Breast epithelium (tissue), 4 donors: ENCODE results near the gene ADAMTS19. TPM values are rescaled to one million over a fixed set of nuclear protein-coding genes. Genes with fewer than 3 reads are reported as not detected.

Experiments
- DNase-seq, 2 donors: peaks; one replicate each; pipeline ENCODE4 v3.0.0-alpha.2; 2019; ENCODE audit warnings: low spot score in 2 of 2
- H3K27ac ChIP-seq, 2 donors: fragments of 200-600 bp; sonication (generic) in 1 of 2; one replicate each; pipeline ENCODE4 v1.5.1; 2016 to 2019; ENCODE audit warnings: mild to moderate bottlenecking in 1 of 2
- H3K27me3 ChIP-seq, 2 donors: fragments of 200-600 bp; sonication (generic) in 1 of 2; one replicate each; pipeline versions ENCODE4 v1.5.1 to v1.6.0; 2017 to 2019; ENCODE audit warnings: control low read depth in 1 of 2, mild to moderate bottlenecking in 1 of 2
- H3K36me3 ChIP-seq: fragments of 200-600 bp; one replicate; pipeline ENCODE4 v1.5.1; 2019
- H3K4me1 ChIP-seq, 2 donors: fragments of 200-600 bp; sonication (generic); one replicate each; pipeline ENCODE4 v1.5.1; 2016 to 2019; ENCODE audit warnings: control low read depth in 1 of 2
- H3K4me3 ChIP-seq, 3 donors: fragments of 200-600 bp; sonication (generic); 1 replicate in 2 of 3; 2 replicates in 1 of 3; pipeline ENCODE4 v1.5.1; 2016 to 2019; ENCODE audit warnings: mild to moderate bottlenecking in 3 of 3, moderate library complexity in 2 of 3
- H3K9me3 ChIP-seq, 2 donors: fragments of 200-600 bp; sonication (generic) in 1 of 2; one replicate each; pipeline ENCODE4 v1.5.1; 2016 to 2019; ENCODE audit warnings: control low read depth in 1 of 2
- POLR2A ChIP-seq: fragments of 450-650 bp; IDR thresholded peaks from one replicate; pipeline ENCODE4 v1.6.1; 2016; ENCODE audit warnings: antibody characterized with exemption, mild to moderate bottlenecking, moderate library complexity
- POLR2AphosphoS5 ChIP-seq, 3 donors: sonication (generic); formaldehyde crosslinking; IDR thresholded peaks; one replicate each; pipeline ENCODE4 v1.6.1; 2017; ENCODE audit warnings: antibody characterized with exemption in 3 of 3
- intact Hi-C: fragments of 100-400 bp; cut with DNase I; formaldehyde crosslinking; loops from one replicate; pipeline ENCODE4 v1.15.1; 2023; ENCODE audit warnings: low total_unique reads
- total RNA-seq, 3 donors: library from RNA; depleted of rRNA; stranded (reverse); fragments of >200 nt; gene quantifications; one replicate each; pipeline ENCODE4 v1.1.0, GENCODE V29; 2016
- TF ChIP-seq, protein P1 (sequence below), 3 donors: fragments of 450-650 bp; IDR thresholded peaks; one replicate each; pipeline ENCODE4 v1.5.1; 2016 to 2017; ENCODE audit warnings: antibody characterized with exemption in 3 of 3, mild to moderate bottlenecking in 3 of 3, moderate library complexity in 3 of 3

ADAMTS19 gene
- total RNA-seq, 3 donors from 2014 or later = 0.29 to 0.98 TPM; not detected in 1

DNA sequence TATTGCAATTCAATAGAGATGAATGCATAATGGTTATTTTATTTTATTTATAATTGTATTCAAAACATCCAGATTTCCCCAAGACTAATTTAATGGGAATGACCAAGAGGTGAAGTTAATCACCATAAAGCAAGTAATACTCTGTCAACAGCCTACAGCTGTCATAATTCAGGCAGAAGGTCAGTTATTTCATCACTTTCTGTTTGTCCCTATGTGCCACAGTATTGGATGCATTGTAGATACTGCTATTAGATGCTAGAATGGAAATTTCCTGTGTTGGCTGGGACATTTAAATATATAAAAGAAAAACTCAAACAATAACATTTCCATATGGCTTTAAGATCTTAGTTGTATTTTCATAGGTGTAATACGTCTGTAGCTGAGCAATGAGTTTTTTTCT is 231.1 kb downstream of the ADAMTS19 start:
- TF ChIP-seq POLR2A = no peak
- TF ChIP-seq POLR2AphosphoS5 (IDR thresholded peaks at IDR 0.05) = no peak
- TF ChIP-seq, protein P1, sequence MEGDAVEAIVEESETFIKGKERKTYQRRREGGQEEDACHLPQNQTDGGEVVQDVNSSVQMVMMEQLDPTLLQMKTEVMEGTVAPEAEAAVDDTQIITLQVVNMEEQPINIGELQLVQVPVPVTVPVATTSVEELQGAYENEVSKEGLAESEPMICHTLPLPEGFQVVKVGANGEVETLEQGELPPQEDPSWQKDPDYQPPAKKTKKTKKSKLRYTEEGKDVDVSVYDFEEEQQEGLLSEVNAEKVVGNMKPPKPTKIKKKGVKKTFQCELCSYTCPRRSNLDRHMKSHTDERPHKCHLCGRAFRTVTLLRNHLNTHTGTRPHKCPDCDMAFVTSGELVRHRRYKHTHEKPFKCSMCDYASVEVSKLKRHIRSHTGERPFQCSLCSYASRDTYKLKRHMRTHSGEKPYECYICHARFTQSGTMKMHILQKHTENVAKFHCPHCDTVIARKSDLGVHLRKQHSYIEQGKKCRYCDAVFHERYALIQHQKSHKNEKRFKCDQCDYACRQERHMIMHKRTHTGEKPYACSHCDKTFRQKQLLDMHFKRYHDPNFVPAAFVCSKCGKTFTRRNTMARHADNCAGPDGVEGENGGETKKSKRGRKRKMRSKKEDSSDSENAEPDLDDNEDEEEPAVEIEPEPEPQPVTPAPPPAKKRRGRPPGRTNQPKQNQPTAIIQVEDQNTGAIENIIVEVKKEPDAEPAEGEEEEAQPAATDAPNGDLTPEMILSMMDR (IDR thresholded peaks at IDR 0.05) = no peak
- no peak overlapping the region for H3K4me3 ChIP-seq
- H3K36me3 ChIP-seq = no peaks in the 10 kb centered on the region
- no peaks in the 10 kb centered on the region for H3K27me3 ChIP-seq
- no peak for DNase-seq
- no peak overlapping the region for H3K27ac ChIP-seq
- H3K4me1 ChIP-seq = no peaks in the 10 kb centered on the region
- intact Hi-C loops = no loop called here
- H3K9me3 ChIP-seq = no peaks in the 10 kb centered on the region

DNA sequence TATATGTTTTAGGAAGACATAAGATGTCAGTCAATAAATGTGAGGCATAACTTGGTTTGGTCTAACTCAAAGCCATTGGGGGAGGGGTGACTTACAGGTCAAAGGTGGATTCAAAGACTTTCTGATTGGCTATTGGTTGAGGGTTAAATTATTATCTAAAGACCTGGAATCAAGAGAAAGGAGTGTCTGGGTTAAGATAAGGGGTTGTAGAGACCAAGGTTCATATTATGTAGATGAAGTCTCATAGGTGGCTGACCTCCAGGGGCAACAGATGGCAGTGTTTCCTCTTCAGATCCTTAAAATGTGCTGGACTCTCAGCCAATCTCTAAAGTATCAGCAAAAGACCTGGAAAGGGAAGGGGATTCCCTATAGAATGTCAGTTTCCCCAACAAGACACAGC is 236.5 kb downstream of the ADAMTS19 start:
- no peak for TF ChIP-seq POLR2AphosphoS5 (IDR thresholded peaks at IDR 0.05)
- TF ChIP-seq POLR2A = no peak
- Histone ChIP-seq H3K4me1 (no peaks in the 10 kb centered on the region), H3K9me3 (no peaks in the 10 kb centered on the region), H3K4me3 (no peak overlapping the region), H3K27me3 (no peaks in the 10 kb centered on the region), H3K36me3 (no peaks in the 10 kb centered on the region), H3K27ac (no peak overlapping the region)
- DNase-seq = no peak
- intact Hi-C loops = no loop called here

DNA sequence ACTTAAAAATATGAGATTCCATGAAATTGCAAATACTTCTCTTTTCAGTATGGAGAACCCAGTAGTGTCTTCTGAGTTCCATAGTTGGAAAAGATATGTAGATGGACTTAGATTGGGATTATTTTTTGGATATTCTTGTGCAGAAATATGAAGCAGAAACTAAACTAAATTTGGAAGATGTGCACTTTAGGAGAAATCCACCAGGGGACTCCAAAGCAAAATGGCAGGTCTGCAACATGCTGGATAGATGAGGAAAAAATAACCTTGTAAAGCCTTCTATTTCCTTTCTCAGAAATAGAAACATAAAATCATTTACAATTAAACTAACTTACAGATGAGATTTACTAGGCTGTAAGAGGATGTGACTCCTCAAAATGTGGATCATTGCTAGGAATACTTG is 238.6 kb downstream of the ADAMTS19 start:
- H3K27me3 ChIP-seq = no peaks in the 10 kb centered on the region
- DNase-seq = no peak
- no peak overlapping the region for H3K4me3 ChIP-seq
- H3K36me3 ChIP-seq = no peaks in the 10 kb centered on the region
- no peak overlapping the region for H3K27ac ChIP-seq
- H3K9me3 ChIP-seq = no peaks in the 10 kb centered on the region
- TF ChIP-seq POLR2A = no peak
- TF ChIP-seq, protein P1 (IDR thresholded peaks at IDR 0.05) = no peak
- no peak for TF ChIP-seq POLR2AphosphoS5 (IDR thresholded peaks at IDR 0.05)
- H3K4me1 ChIP-seq = no peaks in the 10 kb centered on the region
- intact Hi-C loops = no loop called here

DNA sequence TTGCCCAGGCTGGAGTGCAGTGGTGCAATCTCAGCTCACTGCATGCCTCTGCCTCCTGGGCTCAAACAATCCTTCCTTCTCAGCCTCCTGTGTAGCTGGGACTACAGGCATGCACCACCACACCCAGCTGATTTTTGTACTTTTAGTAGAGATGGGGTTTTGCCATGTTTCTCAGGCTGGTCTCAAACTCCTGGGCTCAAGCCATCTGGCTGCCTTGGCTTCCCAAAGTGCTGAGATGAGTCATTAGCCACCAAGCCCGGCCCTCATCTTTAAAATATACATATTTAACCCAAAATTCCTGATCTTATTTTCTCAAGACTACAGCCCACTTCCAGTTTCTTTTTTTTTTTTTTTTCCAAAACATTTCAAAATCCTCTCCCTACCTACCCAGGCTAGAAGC is 256.1 kb downstream of the ADAMTS19 start:
- H3K9me3 ChIP-seq = no peaks in the 10 kb centered on the region
- no peak overlapping the region for H3K4me3 ChIP-seq
- no peaks in the 10 kb centered on the region for H3K4me1 ChIP-seq
- H3K27ac ChIP-seq = no peak overlapping the region
- no peak for DNase-seq
- intact Hi-C loops = no loop called here
- no peak for TF ChIP-seq POLR2AphosphoS5 (IDR thresholded peaks at IDR 0.05)
- no peak for TF ChIP-seq POLR2A
- TF ChIP-seq, protein P1 (IDR thresholded peaks at IDR 0.05) = no peak
- no peaks in the 10 kb centered on the region for H3K27me3 ChIP-seq
- no peaks in the 10 kb centered on the region for H3K36me3 ChIP-seq

DNA sequence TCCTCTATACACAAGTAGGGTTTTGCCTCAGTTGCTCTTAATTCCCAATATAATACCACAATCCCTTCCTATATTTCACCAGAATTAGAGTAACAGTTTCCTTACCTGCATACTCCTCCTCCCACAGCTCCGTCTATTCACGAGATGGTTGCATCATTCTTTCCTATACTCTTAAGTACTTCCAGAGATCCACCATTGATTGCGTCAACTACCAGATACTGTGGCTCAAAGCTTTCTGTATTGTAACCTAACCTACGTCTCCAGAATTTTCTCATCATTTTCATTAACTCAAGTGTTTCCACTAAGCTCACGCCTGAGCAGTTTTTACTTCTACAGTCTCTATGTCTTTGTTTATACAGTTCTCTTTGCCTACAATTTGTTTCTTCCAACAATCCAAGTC is 256.6 kb downstream of the ADAMTS19 start:
- intact Hi-C loops = no loop called here
- no peaks in the 10 kb centered on the region for H3K36me3 ChIP-seq
- no peak for DNase-seq
- no peaks in the 10 kb centered on the region for H3K4me1 ChIP-seq
- no peak overlapping the region for H3K27ac ChIP-seq
- no peak overlapping the region for H3K4me3 ChIP-seq
- no peak for TF ChIP-seq POLR2AphosphoS5 (IDR thresholded peaks at IDR 0.05)
- TF ChIP-seq POLR2A = no peak
- TF ChIP-seq, protein P1 (IDR thresholded peaks at IDR 0.05) = no peak
- no peaks in the 10 kb centered on the region for H3K9me3 ChIP-seq
- no peaks in the 10 kb centered on the region for H3K27me3 ChIP-seq

DNA sequence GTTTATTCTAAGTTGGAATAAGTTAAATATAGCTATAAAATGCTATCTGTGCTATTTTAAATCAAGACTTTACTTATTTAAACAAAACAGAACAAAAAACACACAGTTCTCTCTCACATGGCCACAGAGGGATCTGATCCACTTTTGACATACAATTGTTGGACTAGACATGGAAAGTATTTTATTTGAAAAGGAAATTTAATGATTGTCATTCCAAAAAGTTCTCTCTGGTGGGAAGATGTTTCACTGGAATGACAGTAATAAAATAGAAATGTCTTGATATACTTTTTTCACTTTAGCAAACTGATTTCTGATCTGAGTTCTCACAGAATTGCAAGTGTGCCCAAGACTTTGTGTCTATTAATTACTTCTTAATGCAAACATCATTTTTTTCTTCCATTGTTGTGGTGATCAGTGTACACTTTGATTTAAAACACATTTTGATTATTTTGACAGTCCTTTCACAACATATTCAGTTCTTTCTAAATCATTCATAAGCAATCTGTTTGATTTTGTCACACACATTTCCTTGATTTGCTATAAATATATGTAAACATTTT is 257.7 kb downstream of the ADAMTS19 start:
- DNase-seq = no peak
- Histone ChIP-seq H3K27ac (no peak overlapping the region), H3K36me3 (no peaks in the 10 kb centered on the region), H3K27me3 (no peaks in the 10 kb centered on the region), H3K4me3 (no peak overlapping the region), H3K4me1 (no peaks in the 10 kb centered on the region), H3K9me3 (no peaks in the 10 kb centered on the region)
- intact Hi-C loops = no loop called here
- TF ChIP-seq POLR2AphosphoS5 (IDR thresholded peaks at IDR 0.05) (no peak), POLR2A (no peak)
- TF ChIP-seq, protein P1 (IDR thresholded peaks at IDR 0.05) = no peak
